Brain microvascular endothelial cell (primary cell): ENCODE results near the gene IFRD2.

Experiments used
- DNase-seq: peaks from one replicate; pipeline ENCODE4 v3.0.0-alpha.2; 2020
- H3K27ac ChIP-seq: fragments of 250-450 bp; sonication (Bioruptor Pico); 2 replicates; pipeline ENCODE4 v1.5.1; 2020; ENCODE audit warnings: mild to moderate bottlenecking, moderate library complexity
- H3K27me3 ChIP-seq: fragments of 250-450 bp; sonication (Bioruptor Pico); replicated peaks from 2 replicates; pipeline ENCODE4 v1.5.1; 2020; ENCODE audit warnings: mild to moderate bottlenecking
- H3K36me3 ChIP-seq: fragments of 250-450 bp; sonication (Bioruptor Pico); replicated peaks from 2 replicates; pipeline ENCODE4 v1.5.1; 2020; ENCODE audit warnings: mild to moderate bottlenecking
- H3K4me3 ChIP-seq: 2 replicates; pipeline ENCODE4 v1.5.1; 2011; ENCODE audit warnings: low read depth, mild to moderate bottlenecking, control low read depth, low read length, moderate library complexity
- in situ Hi-C: cut with HindIII; loops from 2 replicates; pipeline ENCODE4 v1.10.0; 2017; ENCODE audit warnings: low sequenced_read_pairs, low pct_ligation_motif_present
- TF ChIP-seq, protein P1 (sequence below): IDR thresholded peaks from 2 replicates; pipeline ENCODE4 v1.5.1; 2011; ENCODE audit warnings: low read depth, mild to moderate bottlenecking, moderate library complexity, low read length, control low read depth, inconsistent platforms; ENCODE audit errors: missing control alignments

Gene IFRD2

DNA sequence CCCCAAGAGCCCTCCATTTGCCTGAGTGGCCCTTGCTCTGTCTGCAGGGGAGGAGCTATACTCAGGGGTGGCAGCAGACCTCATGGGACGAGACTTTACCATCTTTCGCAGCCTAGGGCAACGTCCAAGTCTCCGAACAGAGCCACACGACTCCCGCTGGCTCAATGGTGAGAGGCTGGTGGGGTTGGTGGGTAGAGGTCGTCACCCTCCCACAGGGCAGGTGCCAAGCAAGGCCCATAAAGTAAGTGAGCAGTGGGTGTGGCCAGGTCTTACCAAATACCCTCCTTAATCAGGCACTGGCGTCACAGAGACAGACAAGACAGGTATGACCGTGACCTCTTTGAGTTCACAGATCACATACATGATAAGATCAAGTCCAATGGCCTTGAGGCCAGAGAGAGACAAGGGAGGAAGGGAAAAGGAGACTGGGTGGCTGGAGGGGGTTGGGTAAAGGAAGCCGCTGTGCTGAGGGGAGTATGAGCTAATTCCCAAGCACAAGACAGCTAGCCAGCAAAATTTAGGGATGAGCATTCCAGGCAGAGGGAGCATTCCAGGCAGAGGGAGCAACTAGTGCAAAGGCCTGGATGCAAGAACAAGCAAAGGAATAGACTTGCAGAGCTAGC, 20.8 kb downstream of the IFRD2 start:
- Histone ChIP-seq H3K4me3 (no peak overlapping the region), H3K27ac (no peak overlapping the region), H3K27me3 (peaks cover 26% of the 10 kb centered on the region), H3K36me3 (no peaks in the 10 kb centered on the region)
- in situ Hi-C loops: no loop called here
- no peak for DNase-seq
- TF ChIP-seq, protein P1, sequence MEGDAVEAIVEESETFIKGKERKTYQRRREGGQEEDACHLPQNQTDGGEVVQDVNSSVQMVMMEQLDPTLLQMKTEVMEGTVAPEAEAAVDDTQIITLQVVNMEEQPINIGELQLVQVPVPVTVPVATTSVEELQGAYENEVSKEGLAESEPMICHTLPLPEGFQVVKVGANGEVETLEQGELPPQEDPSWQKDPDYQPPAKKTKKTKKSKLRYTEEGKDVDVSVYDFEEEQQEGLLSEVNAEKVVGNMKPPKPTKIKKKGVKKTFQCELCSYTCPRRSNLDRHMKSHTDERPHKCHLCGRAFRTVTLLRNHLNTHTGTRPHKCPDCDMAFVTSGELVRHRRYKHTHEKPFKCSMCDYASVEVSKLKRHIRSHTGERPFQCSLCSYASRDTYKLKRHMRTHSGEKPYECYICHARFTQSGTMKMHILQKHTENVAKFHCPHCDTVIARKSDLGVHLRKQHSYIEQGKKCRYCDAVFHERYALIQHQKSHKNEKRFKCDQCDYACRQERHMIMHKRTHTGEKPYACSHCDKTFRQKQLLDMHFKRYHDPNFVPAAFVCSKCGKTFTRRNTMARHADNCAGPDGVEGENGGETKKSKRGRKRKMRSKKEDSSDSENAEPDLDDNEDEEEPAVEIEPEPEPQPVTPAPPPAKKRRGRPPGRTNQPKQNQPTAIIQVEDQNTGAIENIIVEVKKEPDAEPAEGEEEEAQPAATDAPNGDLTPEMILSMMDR: no peak

DNA sequence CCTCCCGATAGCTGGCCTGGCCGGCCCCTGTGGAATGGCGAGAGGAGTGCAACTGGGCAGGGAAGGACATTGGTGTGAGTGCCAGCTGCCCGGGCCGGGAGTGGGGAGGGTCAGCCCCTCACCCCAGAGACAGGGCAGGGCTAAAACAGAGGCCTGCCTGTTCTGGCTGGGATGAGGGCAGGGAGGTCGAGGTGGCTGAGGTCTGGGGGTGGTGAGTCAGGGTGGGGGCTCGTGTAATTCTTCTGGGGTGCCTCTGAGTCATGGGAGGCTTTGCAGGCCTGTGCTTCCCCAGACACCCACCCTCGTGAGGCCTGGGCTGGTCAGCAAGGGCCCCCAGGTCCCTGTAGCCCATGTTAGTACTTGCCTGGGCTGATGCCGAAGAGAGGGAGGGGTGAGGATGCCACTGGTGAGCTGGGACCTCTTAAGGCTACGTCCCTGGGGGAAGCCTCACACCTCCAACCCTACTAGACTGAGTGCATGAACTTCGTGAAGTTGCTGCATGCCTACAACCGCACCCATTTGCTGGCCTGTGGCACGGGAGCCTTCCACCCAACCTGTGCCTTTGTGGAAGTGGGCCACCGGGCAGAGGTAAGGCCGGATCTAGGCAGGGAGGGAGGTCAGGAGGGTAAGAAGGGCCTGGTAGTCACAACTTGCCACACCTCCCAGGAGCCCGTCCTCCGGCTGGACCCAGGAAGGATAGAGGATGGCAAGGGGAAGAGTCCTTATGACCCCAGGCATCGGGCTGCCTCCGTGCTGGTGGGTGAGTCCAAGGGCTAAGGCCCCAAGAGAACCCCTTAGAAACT, 21.6 kb downstream of the IFRD2 start:
- Histone ChIP-seq H3K27ac (no peak overlapping the region), H3K27me3 (peaks cover 24% of the 10 kb centered on the region), H3K4me3 (no peak overlapping the region), H3K36me3 (no peaks in the 10 kb centered on the region)
- DNase-seq: no peak
- in situ Hi-C loops: no loop called here
- TF ChIP-seq, protein P1: no peak

DNA sequence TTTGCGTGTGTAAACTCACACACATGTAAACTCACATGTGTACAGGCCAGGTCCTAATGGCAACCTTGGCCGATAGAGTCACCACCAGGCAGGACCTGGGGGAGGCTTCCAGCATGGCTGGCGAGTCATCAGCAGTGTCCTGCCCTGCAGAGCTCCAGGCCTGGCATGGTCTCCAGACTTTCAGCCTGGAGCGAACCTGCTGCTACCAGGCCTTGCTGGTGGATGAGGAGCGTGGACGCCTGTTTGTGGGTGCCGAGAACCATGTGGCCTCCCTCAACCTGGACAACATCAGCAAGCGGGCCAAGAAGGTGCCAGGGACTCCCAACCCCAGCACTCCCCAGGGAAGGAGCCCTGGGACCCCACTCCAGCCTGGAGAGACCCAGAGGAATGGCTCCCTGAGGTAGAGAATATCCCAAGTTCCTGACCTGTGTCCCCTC, 22.2 kb downstream of the IFRD2 start:
- in situ Hi-C loops: no loop called here
- Histone ChIP-seq H3K27ac (no peak overlapping the region), H3K4me3 (no peak overlapping the region), H3K36me3 (no peaks in the 10 kb centered on the region), H3K27me3 (peaks cover 17% of the 10 kb centered on the region)
- TF ChIP-seq, protein P1: no peak
- DNase-seq: no peak

DNA sequence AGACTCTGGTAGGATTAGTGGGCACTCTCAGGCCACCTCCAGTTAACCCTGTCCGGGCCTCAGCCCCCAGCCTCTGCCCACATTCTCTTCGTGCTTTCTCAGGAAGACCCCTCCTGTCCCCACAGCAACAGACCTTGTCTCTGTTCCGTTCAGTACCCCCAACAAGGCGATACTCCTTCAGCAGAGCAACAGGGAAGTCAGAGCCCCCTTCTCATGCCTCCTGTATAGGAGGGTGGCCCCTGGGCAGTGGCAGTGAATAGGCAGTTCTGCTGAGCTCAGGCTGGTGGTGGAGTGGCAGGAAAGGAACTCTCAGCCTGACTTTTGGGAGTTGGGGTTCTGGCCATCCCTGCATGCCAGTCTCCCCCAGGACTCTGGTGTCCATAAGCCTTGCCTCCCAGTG, 22.8 kb downstream of the IFRD2 start:
- TF ChIP-seq, protein P1: no peak
- no peak overlapping the region for H3K4me3 ChIP-seq
- peaks cover 12% of the 10 kb centered on the region for H3K27me3 ChIP-seq
- DNase-seq: no peak
- no peaks in the 10 kb centered on the region for H3K36me3 ChIP-seq
- in situ Hi-C loops: no loop called here
- no peak overlapping the region for H3K27ac ChIP-seq

DNA sequence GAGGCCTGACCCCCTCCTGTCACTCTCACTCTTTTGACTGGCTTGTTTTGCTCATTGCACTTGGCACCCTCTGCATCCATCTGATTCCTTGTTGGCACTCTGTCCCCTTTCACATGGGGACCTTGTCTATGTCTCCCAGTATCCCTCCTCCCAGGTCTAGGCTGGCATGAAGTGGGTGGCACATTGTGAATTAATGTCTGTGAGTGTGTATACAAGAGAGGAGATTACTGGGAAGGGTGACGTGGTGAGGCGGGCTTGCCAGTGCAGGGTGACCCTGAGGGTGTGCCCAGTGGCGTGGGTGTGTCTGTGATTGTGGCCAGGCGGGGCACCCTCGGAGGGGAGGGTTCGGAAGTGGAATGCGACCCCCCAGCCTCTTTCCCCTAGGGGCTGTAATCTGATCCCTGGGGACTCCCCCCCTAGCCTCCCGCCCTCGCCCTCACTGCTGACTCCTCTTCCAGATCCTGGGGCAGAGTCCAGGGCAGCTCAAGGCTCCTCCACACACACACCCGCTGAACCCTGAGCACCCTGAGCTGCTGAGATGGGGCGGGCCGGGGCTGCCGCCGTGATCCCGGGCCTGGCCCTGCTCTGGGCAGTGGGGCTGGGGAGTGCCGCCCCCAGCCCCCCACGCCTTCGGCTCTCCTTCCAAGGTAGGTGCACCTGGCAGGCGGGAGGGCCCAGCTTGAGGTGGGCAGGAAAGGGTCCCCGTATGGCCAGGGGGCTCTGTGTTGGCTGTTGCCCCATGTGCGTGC, 23.4 kb downstream of the IFRD2 start, which contains the start of gene SEMA3B:
SEMA3B (plus strand) TSS at position 445 of the 749 bp plus-strand sequence; CDS start at position 539, 94 bp downstream.
- no peaks in the 10 kb centered on the region for H3K36me3 ChIP-seq
- TF ChIP-seq, protein P1: no peak
- H3K27me3 ChIP-seq: peaks cover 6% of the 10 kb centered on the region
- no peak for DNase-seq
- H3K4me3 ChIP-seq: no peak within 1 kb of the TSS
- in situ Hi-C loops: no loop called here
- H3K27ac ChIP-seq: no peak within 1 kb of the TSS
